Measurements from ENCODE around the gene SLC43A2. TPM values are rescaled to one million over a fixed set of nuclear protein-coding genes. Genes with fewer than 3 reads are reported as not detected.

The SLC43A2 gene
- total and polyA plus RNA-seq, 4 donors = 27.0 to 125 (median 68.6) TPM

DNA sequence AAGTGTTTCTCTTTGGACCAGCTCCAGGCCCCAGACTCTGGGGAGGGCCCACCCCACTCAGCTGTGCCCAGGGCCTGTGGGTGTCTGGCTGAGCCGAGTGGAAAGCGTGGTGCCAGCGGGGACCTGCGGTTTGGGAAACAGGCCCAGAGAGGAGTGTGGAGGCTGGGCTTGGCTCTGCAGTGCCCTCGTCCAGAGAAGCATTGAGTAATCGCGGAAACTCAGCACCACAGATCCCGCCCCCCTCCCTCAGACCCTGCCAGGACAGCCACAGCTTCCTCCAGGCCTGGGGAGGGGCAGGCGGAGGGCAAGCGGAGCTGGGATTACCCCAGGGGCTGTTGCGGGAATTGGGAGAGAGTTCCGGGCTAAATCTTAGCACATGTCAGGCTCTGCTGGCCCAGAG, 51.5 kb downstream of the SLC43A2 start:
- H3K9ac ChIP-seq (ENCODE audit: insufficient read depth in 1 of 2, low read length in 2 of 2) = peak overlapping the region in 1 of 2 donors; percentile 85
- no peak overlapping the region for H3K4me3 ChIP-seq
- H3K4me1 ChIP-seq (ENCODE audit: control insufficient read depth in 5 of 5, insufficient read depth in 5 of 5, low read length in 5 of 5) = peaks cover 3 to 26% (median 21%) of the 10 kb centered on the region in 5 donors
- 3 to 4% methylated on average over 12 of the region's 12 CpGs for WGBS, 2 donors
- H3K27me3 ChIP-seq (ENCODE audit: control insufficient read depth in 3 of 3, insufficient read depth in 3 of 3, low read length in 2 of 3) = no peaks in the 10 kb centered on the region
- DNase-seq (peak; percentile 79 to 93 (median 86)), ATAC-seq (ENCODE audit: insufficient read depth, low FRiP score) (peak; percentile 76)
- H3K36me3 ChIP-seq (ENCODE audit: control insufficient read depth in 4 of 4, insufficient read depth in 4 of 4, low read length in 4 of 4) = no peaks in the 10 kb centered on the region
- TF ChIP-seq, protein P1, sequence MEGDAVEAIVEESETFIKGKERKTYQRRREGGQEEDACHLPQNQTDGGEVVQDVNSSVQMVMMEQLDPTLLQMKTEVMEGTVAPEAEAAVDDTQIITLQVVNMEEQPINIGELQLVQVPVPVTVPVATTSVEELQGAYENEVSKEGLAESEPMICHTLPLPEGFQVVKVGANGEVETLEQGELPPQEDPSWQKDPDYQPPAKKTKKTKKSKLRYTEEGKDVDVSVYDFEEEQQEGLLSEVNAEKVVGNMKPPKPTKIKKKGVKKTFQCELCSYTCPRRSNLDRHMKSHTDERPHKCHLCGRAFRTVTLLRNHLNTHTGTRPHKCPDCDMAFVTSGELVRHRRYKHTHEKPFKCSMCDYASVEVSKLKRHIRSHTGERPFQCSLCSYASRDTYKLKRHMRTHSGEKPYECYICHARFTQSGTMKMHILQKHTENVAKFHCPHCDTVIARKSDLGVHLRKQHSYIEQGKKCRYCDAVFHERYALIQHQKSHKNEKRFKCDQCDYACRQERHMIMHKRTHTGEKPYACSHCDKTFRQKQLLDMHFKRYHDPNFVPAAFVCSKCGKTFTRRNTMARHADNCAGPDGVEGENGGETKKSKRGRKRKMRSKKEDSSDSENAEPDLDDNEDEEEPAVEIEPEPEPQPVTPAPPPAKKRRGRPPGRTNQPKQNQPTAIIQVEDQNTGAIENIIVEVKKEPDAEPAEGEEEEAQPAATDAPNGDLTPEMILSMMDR (IDR thresholded peaks at IDR 0.05; ENCODE audit: control extremely low read depth, extremely low read depth) = no peak
- no peaks in the 10 kb centered on the region for H3K9me3 ChIP-seq (ENCODE audit: control insufficient read depth in 4 of 4, insufficient read depth in 3 of 4, low read length in 3 of 4)
- H3K27ac ChIP-seq (ENCODE audit: low read depth in 1 of 2, low read length in 1 of 2) = peak overlapping the region; percentile 69 to 93

DNA sequence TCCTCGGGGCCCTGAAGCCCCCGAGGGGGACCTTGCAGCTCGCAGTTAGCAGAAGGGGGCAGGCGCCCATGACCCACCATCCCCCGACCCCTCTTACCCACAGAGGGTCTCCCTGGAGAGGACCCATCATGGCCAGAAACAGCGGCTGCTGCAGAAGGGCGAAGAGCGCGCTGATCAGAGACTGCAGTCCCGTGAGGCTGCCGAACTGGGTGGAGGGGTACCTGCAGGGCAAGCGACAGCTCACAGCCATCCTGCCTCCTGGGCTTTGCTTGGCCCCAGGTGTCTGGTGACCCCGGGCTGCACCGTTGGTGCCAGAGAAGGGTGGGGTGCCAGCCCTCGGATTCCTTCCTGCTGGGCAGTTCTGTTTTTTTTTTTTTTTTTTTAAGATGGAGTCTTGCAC, 52.1 kb downstream of the SLC43A2 start:
- ATAC-seq (ENCODE audit: insufficient read depth, low FRiP score) = no peak
- Histone ChIP-seq H3K4me1 (ENCODE audit: control insufficient read depth in 5 of 5, insufficient read depth in 5 of 5, low read length in 5 of 5) (peaks cover 3 to 26% (median 21%) of the 10 kb centered on the region in 5 donors), H3K27ac (ENCODE audit: low read depth in 1 of 2, low read length in 1 of 2) (peak overlapping the region in 1 of 2 donors; percentile 58), H3K27me3 (ENCODE audit: control insufficient read depth in 3 of 3, insufficient read depth in 3 of 3, low read length in 2 of 3) (no peaks in the 10 kb centered on the region), H3K9me3 (ENCODE audit: control insufficient read depth in 4 of 4, insufficient read depth in 3 of 4, low read length in 3 of 4) (no peaks in the 10 kb centered on the region), H3K36me3 (ENCODE audit: control insufficient read depth in 4 of 4, insufficient read depth in 4 of 4, low read length in 4 of 4) (no peaks in the 10 kb centered on the region), H3K4me3 (no peak overlapping the region), H3K9ac (ENCODE audit: insufficient read depth in 1 of 2, low read length in 2 of 2) (no peak overlapping the region)
- 74 to 82% methylated on average over 15 of the region's 15 CpGs for WGBS, 2 donors
- TF ChIP-seq, protein P1 (IDR thresholded peaks at IDR 0.05; ENCODE audit: control extremely low read depth, extremely low read depth) = no peak
- DNase-seq = no peak

DNA sequence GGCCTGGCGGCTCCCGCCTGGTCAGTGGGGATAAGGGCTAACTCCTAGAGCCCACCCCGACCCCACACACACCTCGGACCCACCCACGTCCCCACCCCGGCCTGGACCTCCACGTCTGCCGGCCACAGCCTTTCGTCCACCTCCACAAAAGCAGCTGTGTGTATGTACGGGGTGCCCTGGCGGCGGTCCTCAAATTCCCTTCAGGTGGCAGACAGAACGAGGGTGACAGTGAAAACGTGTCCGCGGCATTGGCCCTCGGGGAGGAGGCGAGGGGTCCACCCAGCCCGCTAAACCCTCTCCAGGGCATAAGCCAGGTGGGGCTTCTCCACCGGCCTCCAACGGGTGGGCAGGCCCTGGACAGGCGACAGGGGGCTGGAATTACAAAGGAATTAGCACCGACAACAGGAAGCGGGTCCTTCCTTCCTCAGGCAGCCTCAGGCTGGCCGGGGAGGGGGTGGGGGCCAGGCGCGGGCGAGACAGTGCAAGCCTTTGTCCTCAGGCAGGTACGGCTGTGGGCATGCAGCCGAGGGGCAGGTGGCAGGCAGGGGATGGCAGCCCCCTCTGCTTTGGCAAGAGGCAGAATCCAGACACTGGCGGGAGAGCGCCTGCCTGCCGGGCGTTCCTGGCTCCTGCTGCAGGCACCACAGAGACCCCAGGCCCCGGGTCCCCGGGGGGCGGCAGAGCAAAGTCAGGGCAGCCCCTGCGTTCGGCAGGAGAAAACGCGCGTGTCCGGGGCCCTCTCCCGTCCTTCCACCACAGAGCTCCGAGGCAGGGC, 53.8 kb downstream of the SLC43A2 start:
- peak overlapping the region in 1 of 2 donors; percentile 74 for H3K27ac ChIP-seq (ENCODE audit: low read depth in 1 of 2, low read length in 1 of 2)
- H3K27me3 ChIP-seq (ENCODE audit: control insufficient read depth in 3 of 3, insufficient read depth in 3 of 3, low read length in 2 of 3) = no peaks in the 10 kb centered on the region
- 40 to 48% methylated on average over 37 to 45 of the region's 45 CpGs for WGBS, 2 donors
- ATAC-seq (ENCODE audit: insufficient read depth, low FRiP score) (no peak), DNase-seq (peak in 2 of 3 donors; percentile 55 to 60)
- TF ChIP-seq, protein P1 (IDR thresholded peaks at IDR 0.05; ENCODE audit: control extremely low read depth, extremely low read depth) = no peak
- H3K9me3 ChIP-seq (ENCODE audit: control insufficient read depth in 4 of 4, insufficient read depth in 3 of 4, low read length in 3 of 4) = no peaks in the 10 kb centered on the region
- no peaks in the 10 kb centered on the region for H3K36me3 ChIP-seq (ENCODE audit: control insufficient read depth in 4 of 4, insufficient read depth in 4 of 4, low read length in 4 of 4)
- H3K4me1 ChIP-seq (ENCODE audit: control insufficient read depth in 5 of 5, insufficient read depth in 5 of 5, low read length in 5 of 5) = peaks cover 3 to 26% (median 21%) of the 10 kb centered on the region in 5 donors
- H3K4me3 ChIP-seq = no peak overlapping the region
- H3K9ac ChIP-seq (ENCODE audit: insufficient read depth in 1 of 2, low read length in 2 of 2) = no peak overlapping the region
